Measurements from ENCODE around the gene ACSS1.

DNA sequence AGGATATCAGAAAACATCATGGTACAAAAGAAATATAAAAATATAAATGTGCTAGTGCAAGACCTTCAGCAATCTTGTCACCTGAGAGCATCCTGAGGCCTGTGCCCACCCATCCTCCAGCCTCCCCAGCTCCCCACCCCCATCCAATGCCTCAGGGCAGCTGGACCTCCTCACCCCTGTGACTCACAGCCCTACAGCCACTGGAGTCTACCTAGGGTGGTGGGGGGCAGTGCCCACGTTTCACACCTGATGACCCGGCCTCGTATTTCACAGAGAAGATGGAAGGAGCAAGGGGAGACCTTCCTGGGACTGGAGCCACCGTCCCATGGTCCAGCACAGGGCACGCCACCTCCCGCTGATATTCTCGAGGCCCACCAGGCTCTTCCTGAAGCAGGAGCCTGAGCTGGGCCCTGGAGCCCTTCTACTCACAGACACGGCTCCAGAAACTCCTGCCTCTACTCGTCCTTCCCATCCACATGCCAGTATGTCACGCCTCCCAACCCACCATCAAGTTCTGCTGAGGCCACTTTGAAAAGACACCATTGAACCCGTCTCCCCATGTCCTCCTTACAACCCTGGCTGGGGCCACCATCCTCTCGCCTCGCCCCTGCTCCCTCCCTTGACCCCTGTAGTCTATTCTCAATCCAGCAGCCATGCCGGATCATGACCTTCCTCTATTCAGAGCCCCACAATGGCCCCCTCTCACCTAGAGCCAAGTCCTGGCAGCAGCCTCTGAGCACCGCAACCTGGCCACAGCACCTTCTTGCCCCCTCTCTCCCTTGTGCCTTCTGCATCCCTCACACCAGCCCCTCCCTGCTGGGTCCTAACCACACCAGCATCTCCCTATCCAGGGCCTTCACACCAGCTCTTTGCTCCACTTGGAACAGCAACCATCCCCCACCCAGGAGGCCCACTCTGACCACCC lies 78.6 kb downstream of the ACSS1 start:
- TF ChIP-seq GATA1 (IDR thresholded peaks at IDR 0.05; ENCODE audit: low read depth, low read length) (no peak), POLR2A (IDR thresholded peaks at IDR 0.05; ENCODE audit: low read length) (no peak)

Data from erythroblast (primary cell).